Measurements from ENCODE around the gene HIRA. TPM values are rescaled to one million over a fixed set of nuclear protein-coding genes. Genes with fewer than 3 reads are reported as not detected.

Gene HIRA
- total and polyA plus RNA-seq, 2 of the 8 experiments (the other 6 are each of a cell fraction or from before 2014, with no cell fraction given): 34.9 to 67.2 TPM

- TF ChIP-seq NANOG (IDR thresholded peaks at IDR 0.05; ENCODE audit: insufficient read depth, low read depth, low read length, poor library complexity, severe bottlenecking): no peak
Observed at GRCh38 chr22:19461506-19461905, 30.0 kb upstream of the HIRA start (continued).
